Fibroblast of skin of abdomen (primary cell): ENCODE results near the gene HDLBP.

Experiments
- DNase-seq: peaks from one replicate; pipeline ENCODE4 v3.0.0-alpha.2; 2013

The HDLBP gene

GRCh38 chr2:241252778-241253475, 62.5 kb downstream of the HDLBP start:
- no peak for DNase-seq

- no peak for DNase-seq
Observed at GRCh38 chr2:241249654-241250053, 65.8 kb downstream of the HDLBP start.

DNA sequence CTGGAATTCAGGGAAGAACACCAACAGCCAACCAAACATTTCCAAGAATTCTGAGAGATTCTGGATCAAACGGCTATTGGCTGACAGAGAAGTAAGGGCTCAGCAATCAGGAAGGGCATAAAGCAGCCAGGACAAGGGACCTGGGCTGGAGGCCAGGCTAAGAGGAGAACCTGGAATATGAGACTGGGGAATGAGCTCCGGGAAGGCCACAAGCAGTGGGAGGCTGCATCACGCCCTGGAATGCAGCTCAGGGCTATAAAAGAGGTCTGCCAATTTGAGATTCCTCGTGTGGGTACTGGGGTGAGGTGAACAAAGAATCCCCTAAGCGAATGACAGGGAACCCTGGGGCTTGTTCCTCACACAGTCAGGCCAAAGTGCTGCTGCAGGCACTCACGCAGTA, 66.6 kb downstream of the HDLBP start:
- DNase-seq = no peak

DNA sequence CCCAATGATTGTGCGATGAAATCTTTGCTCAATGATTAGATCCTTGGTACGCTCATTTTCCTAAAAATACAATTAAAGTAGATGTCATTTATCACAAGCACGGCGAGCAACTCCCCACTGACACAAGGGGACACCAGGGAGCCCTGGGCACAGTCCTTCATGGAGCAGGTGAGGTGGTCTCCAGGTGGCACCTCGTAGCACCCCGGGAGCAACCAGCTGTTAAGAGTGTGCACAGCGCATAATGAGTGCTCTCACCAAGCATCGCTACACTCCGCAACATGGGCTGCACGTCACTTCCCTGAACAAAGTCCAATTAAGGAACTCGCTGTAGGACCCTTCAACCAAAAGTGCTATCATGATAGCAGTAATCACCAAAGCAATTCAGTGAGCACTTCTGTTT, 67.2 kb downstream of the HDLBP start:
- no peak for DNase-seq

- no peak for DNase-seq
Observed at GRCh38 chr2:241244368-241244767, 71.1 kb downstream of the HDLBP start.

DNA sequence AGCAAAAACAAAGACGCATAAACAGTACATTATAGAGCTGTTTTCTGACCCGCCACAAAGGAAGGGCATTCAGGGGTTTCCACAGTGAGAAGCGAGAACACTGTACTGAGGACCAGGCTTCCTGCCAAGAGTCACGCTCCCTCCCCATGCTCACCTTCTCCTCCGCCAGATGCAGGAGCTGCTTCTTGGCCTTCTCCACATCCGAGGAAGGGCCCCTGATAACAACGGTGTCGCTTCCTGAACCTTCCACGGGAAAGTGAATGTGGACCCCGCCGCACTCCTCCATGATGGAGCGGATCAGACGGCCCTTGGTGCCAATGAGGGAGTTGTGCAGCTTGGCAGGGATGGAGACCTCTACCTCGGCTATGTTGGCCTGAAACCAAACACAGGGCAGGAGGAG, 73.2 kb downstream of the HDLBP start:
- no peak for DNase-seq

GRCh38 chr2:241241669-241242068, 73.8 kb downstream of the HDLBP start:
- no peak for DNase-seq

GRCh38 chr2:241240320-241241004, 75.0 kb downstream of the HDLBP start:
- DNase-seq = no peak

- no peak for DNase-seq
Observed at GRCh38 chr2:241239552-241240202, 75.8 kb downstream of the HDLBP start.

DNA sequence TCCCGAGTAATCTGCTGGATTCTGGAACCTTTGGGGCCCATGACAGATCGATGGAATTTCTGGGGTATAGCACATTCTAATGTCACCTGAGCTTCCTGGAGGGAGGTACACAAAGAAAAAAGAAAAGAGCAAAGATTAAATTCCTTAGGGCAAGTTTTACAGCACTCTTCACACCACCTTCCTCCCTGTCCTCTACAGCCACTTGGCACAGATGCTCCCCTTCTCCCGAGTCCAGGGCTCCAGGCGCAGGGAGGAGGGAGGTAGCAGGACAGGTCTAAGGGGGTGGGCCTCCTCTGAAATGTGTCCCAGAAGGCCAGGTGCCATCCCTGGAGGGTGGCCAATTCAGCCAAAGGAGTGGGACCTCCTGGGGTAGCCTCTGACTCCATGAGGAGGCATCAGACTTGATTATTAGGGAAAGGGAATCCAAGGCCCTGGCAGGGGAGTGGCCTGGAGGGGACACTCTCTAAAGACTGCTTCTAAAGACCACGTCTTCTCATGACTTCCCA, 76.7 kb downstream of the HDLBP start:
- DNase-seq = no peak

DNA sequence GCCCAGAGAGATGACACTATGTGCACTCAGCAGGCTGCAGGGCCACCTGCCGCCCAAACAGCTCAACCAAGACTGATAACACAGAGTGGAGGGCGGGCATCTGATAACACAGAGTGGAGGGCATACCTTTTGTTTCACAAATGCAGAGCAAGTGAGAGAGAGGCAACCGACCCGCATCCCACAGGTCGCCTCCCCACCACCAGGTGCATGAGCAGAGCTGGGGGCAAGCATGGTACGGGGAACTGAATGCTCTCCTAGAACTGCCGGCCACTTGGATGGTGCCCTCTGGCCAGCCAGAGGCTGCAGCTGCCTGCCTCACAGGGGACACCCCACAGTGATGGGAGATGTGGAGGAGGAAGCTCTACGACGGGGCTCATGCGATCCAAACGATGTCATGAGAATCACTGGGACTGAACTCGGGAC, 77.5 kb downstream of the HDLBP start:
- no peak for DNase-seq

DNA sequence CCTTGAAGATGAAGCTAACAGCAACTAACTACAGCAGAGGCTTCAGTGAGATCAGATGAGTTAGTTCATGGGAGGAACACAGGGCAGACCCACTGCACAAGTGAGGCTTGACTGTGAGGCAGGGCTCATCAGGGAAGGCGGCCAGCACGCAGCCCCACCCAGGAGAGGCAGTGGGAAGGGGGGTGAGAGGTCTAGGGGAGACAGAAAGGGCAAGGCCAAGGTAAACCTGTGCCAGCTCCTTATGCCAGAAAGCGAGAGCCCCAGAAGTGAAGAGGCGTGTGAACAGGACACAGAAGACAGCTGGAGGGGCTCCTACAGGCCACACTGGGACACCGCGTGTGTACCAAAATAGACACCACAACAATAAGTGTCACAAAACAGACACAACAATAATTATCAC, 78.4 kb downstream of the HDLBP start:
- DNase-seq = no peak

- no peak for DNase-seq
Observed at GRCh38 chr2:241235859-241236593, 79.4 kb downstream of the HDLBP start.

GRCh38 chr2:241234962-241235740, 80.3 kb downstream of the HDLBP start:
- no peak for DNase-seq

GRCh38 chr2:241234066-241234790, 81.2 kb downstream of the HDLBP start:
- no peak for DNase-seq

GRCh38 chr2:241232736-241233575, 82.5 kb downstream of the HDLBP start:
- no peak for DNase-seq

DNA sequence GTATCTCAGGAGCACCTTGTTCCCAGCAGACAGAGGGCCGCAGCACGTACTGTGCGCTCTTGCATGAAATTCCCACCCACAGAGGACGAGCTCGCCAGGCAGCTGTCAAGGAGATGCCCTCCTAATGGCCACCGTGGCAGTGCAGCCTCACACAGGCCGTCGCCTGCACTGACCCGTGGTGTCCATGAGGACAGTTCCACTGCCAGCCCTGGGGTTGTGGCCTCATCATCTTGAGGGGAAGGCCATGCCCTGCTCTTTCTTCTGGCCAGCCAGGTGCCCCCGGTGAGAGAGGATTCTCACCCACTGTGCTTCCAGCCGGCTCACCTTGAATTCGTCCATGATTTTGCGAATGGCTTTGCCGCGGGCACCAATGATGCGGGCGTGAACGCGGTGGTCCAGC, 85.0 kb downstream of the HDLBP start:
- DNase-seq = no peak

DNA sequence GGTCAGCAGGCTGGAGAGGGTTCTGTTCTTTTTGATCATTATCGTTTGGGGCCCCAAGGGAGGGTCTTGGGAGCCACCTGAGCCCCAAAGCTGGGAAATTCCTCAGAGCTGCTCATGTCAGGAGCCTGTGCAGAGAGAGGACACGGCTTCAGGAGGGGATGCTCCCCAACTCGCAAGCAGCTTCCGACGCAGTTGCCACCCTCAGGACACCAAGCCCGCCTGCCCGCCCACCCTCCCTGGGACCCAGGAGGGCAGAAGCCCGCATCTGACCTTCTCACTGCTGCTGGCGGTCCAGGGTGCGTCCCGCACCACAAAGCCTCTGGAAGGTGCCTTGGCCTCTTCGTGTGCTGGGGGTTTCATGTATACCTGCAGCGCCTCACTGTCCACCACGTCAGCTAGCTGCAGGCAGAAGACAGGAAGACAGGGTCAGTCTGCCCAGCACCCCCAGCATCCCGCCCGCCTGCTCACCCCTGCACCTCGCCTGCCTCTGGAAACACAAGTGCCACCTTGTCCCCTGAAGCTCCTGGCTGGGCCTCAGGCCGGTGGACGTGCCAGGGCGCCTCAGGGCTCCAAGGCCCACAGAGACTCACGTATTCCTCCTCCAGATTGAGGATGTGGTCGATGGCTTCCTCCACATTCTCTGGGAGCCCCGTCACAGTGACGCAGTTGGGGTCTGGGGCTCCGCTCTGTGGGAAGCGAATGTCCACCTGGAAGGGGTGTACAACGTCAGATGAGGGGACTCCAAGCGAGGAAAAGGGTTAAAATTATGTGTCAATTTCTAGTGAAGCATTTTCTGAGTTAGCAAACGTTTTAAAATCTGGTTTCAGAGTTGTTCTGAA, 85.7 kb downstream of the HDLBP start:
- no peak for DNase-seq

DNA sequence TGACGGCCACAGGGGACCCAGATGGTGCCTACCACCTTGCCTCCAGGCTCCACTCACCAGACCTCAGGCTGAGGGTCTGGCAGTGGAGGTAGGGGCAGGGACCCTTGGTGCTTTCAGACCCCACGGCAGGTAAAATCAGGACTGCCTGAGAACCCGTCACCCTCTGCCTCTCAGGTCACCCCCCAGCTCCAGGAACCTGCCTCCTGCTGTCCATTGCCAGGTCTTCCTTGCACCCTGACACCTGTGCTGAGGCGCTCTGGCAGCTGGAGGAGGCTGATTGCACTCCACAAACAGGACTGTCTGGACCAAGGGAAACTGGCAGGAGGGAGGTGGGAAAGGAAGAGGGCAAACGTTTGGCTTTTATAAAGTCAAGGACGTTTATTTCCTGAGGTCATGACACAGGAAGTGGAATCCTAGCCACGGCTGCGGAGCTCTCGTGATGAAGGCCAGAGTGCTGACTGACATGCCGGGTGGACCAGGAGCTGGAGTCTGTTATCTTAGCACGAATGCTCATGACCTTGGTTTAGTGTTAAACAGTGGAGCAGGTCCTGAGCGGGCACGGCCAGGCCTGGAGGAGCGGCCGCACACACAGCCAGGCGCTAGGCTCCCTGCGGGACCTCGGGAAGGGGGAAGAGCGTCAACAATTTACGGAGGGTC, 86.5 kb downstream of the HDLBP start:
- no peak for DNase-seq
